CD4-positive, alpha-beta memory T cell (primary cell): ENCODE measurements around the gene SFMBT2. TPM values are rescaled to one million over a fixed set of nuclear protein-coding genes. Genes with fewer than 3 reads are reported as not detected.
A peak's percentile ranks its signal among the peaks of the same experiment; 100 is the strongest.

Experiments used
- CTCF ChIA-PET: fragments of 350-600 bp; sonication (Branson Sonifier 250); formaldehyde crosslinking; loops from one replicate; lab custom pipeline; 2021; ENCODE audit warnings: inconsistent platforms; ENCODE audit not compliant: partially characterized antibody; lab: Charles Lee
- POLR2A ChIA-PET: fragments of 350-600 bp; sonication (Branson Sonifier 250); formaldehyde crosslinking; loops from one replicate; lab custom pipeline; 2021; ENCODE audit not compliant: partially characterized antibody; lab: Charles Lee
- DNase-seq, 5 donors: peaks; one replicate each; pipeline versions ENCODE4 v3.0.0 to v3.0.0-alpha.2; 2020 to 2022; ENCODE audit warnings: mixed read lengths in 1 of 5
- H3K27ac ChIP-seq: one replicate; pipeline ENCODE4 v1.7.0; 2013; ENCODE audit warnings: low read depth, low read length
- H3K27me3 ChIP-seq: 2 replicates; pipeline ENCODE4 v1.7.0; 2013; ENCODE audit warnings: mild to moderate bottlenecking, low read length, moderate library complexity; ENCODE audit not compliant: insufficient read depth
- H3K36me3 ChIP-seq: 2 replicates; pipeline ENCODE4 v1.7.0; 2013; ENCODE audit warnings: mild to moderate bottlenecking, low read length, moderate library complexity; ENCODE audit not compliant: insufficient read depth
- H3K4me1 ChIP-seq: 2 replicates; pipeline ENCODE4 v1.7.0; 2013; ENCODE audit warnings: mild to moderate bottlenecking, low read length, moderate library complexity; ENCODE audit not compliant: insufficient read depth
- H3K4me3 ChIP-seq, 2 donors: one replicate each; pipeline ENCODE4 v1.7.0; 2013; ENCODE audit warnings: low read length in 2 of 2, mild to moderate bottlenecking in 1 of 2
- H3K9me3 ChIP-seq, 2 donors: one replicate each; pipeline ENCODE4 v1.7.0; 2013; ENCODE audit warnings: low read length in 2 of 2, control low read depth in 1 of 2; ENCODE audit not compliant: control insufficient read depth in 1 of 2
- H3K27ac Mint-ChIP-seq, 7 donors: one replicate each; pipeline ENCODE4 v1.8.0; 2020 to 2021; ENCODE audit warnings: mixed read lengths in 7 of 7, mild to moderate bottlenecking in 6 of 7, inconsistent platforms in 3 of 7, moderate library complexity in 3 of 7
- H3K27me3 Mint-ChIP-seq, 2 donors: one replicate each; pipeline ENCODE4 v1.8.0; 2020 to 2021; ENCODE audit warnings: mixed read lengths in 2 of 2
- H3K36me3 Mint-ChIP-seq, 2 donors: one replicate each; pipeline ENCODE4 v1.8.0; 2020 to 2021; ENCODE audit warnings: mixed read lengths in 2 of 2, inconsistent platforms in 1 of 2, mild to moderate bottlenecking in 1 of 2
- H3K4me1 Mint-ChIP-seq, 4 donors: one replicate each; pipeline ENCODE4 v1.8.0; 2020 to 2021; ENCODE audit warnings: mixed read lengths in 4 of 4, mild to moderate bottlenecking in 1 of 4
- H3K4me3 Mint-ChIP-seq, 8 donors: one replicate each; pipeline ENCODE4 v1.8.0; 2020 to 2021; ENCODE audit warnings: mixed read lengths in 8 of 8, mild to moderate bottlenecking in 7 of 8, moderate library complexity in 6 of 8, inconsistent platforms in 3 of 8
- H3K9me3 Mint-ChIP-seq, 8 donors: one replicate each; pipeline ENCODE4 v1.8.0; 2020 to 2021; ENCODE audit warnings: mixed read lengths in 8 of 8, mild to moderate bottlenecking in 5 of 8, inconsistent platforms in 3 of 8, moderate library complexity in 1 of 8
- intact Hi-C: fragments of 100-400 bp; cut with micrococcal nuclease; formaldehyde crosslinking; loops from one replicate; pipeline ENCODE4 v1.15.1; 2023
- polyA plus RNA-seq, 2 donors: library from polyadenylated mRNA; unstranded; fragments of 300-500 nt; fragmentation: Illumina TruSeq; gene quantifications; one replicate each; pipeline ENCODE4 v1.2.3, GENCODE V29; 2021
- total RNA-seq, 2 experiments: library from RNA; stranded (reverse); gene quantifications; one replicate each; pipeline ENCODE4 v1.2.3, GENCODE V29; 2021

SFMBT2 gene
- total and polyA plus RNA-seq, 4 experiments from 2014 or later, result 1.7 to 22.3 (median 11.7) TPM

DNA sequence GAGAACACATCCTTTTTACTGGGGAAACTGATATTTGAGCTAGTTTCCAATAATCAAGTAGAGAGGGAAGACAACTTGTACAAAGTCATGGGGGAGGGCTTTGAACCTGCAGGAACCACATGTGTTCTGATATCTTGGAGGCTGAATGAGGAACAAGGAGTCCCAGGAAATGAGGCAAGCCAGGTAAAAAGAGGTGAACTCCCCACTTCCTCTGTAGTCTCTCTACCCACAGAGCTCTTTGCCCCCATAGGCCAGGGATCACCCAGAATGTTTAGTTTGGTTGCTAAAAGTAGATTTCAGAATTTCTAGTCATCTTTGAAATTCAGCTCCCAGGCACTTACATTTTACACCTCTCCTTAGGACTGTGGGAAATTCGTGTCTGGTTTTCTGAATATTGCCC, 276.4 kb downstream of the SFMBT2 start:
- peaks cover 0 to 7% (median 2%) of the 10 kb centered on the region in 8 donors for H3K9me3 Mint-ChIP-seq
- ChIA-PET CTCF (interaction anchor here (1.1 to 1.2 kb wide), 2 partner anchors 214 to 216 kb away, joined by 3 read pairs; no protein-coding TSS in a partner anchor), POLR2A (no interaction called here)
- H3K36me3 ChIP-seq, result no peaks in the 10 kb centered on the region
- H3K4me3 Mint-ChIP-seq, result no peak overlapping the region
- no peaks in the 10 kb centered on the region for H3K36me3 Mint-ChIP-seq
- H3K27me3 ChIP-seq, result peaks cover 4% of the 10 kb centered on the region
- intact Hi-C loops, result no loop called here
- DNase-seq, result no peak
- no peak overlapping the region for H3K27ac ChIP-seq
- H3K27me3 Mint-ChIP-seq, result peaks cover 17 to 19% of the 10 kb centered on the region in 2 donors
- no peak overlapping the region for H3K4me3 ChIP-seq
- no peak overlapping the region for H3K27ac Mint-ChIP-seq
- H3K9me3 ChIP-seq, result no peaks in the 10 kb centered on the region
- H3K4me1 Mint-ChIP-seq, result peaks cover 4 to 8% (median 5%) of the 10 kb centered on the region in 4 donors
- no peaks in the 10 kb centered on the region for H3K4me1 ChIP-seq

DNA sequence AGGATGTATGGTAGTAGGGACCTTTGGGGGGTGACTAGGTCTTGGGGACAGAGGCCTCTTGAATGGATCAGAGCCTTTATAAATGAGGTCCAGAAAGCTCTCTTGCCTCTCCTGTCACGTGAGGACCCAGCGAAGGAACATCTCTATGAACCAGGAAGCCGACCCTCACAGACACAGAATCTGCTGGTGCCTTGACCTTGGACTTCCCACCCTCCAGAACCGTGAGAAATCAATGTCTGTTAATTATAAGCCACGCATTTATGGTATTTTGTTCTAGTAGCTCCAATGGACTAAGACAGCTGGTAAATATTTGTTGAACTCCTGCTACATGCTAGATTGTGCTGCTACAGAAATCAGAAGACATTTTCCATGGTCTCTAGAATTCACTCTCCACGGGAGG, 276.9 kb downstream of the SFMBT2 start:
- no peak overlapping the region for H3K4me3 ChIP-seq
- H3K27me3 ChIP-seq, result peaks cover 4% of the 10 kb centered on the region
- no peaks in the 10 kb centered on the region for H3K36me3 Mint-ChIP-seq
- no peaks in the 10 kb centered on the region for H3K36me3 ChIP-seq
- POLR2A ChIA-PET, result no interaction called here
- H3K27ac Mint-ChIP-seq, result no peak overlapping the region
- no peak overlapping the region for H3K4me3 Mint-ChIP-seq
- intact Hi-C loops, result no loop called here
- H3K9me3 Mint-ChIP-seq, result peaks cover 0 to 7% (median 2%) of the 10 kb centered on the region in 8 donors
- CTCF ChIA-PET, result interaction anchor here (1.1 to 1.2 kb wide), 2 partner anchors 213 to 216 kb away, joined by 3 read pairs; no protein-coding TSS in a partner anchor
- H3K27me3 Mint-ChIP-seq, result peaks cover 17 to 20% of the 10 kb centered on the region in 2 donors
- no peak for DNase-seq
- no peaks in the 10 kb centered on the region for H3K4me1 ChIP-seq
- H3K4me1 Mint-ChIP-seq, result peaks cover 4 to 8% (median 5%) of the 10 kb centered on the region in 4 donors
- no peak overlapping the region for H3K27ac ChIP-seq
- no peaks in the 10 kb centered on the region for H3K9me3 ChIP-seq

DNA sequence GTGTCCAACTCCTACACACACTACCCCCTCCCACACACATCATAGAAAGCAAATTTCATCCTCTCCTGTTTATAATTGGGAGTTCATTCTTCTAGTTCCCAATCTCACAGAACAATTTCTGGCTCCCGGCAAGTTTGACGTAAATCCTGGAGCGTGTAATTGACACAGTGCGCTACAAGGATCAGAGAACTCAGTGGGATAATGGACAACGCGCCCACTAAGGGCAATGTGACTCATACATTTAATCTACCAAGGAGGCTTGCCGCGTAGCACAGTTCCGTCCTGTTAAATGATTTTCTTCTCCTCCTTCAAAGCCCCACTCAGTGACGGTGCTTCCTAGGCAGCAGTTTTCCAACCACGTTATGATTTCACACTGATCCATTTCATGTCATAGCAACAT, 277.6 kb downstream of the SFMBT2 start:
- Histone ChIP-seq H3K27me3 (peaks cover 4% of the 10 kb centered on the region), H3K9me3 (no peaks in the 10 kb centered on the region), H3K27ac (no peak overlapping the region), H3K4me3 (no peak overlapping the region), H3K36me3 (no peaks in the 10 kb centered on the region), H3K4me1 (no peaks in the 10 kb centered on the region)
- Mint-ChIP-seq H3K36me3 (no peaks in the 10 kb centered on the region), H3K27me3 (peaks cover 17 to 20% of the 10 kb centered on the region in 2 donors), H3K9me3 (peaks cover 0 to 7% (median 2%) of the 10 kb centered on the region in 8 donors), H3K27ac (peak overlapping the region in 1 of 7 donors; percentile 23), H3K4me3 (no peak overlapping the region), H3K4me1 (peaks cover 4 to 8% (median 5%) of the 10 kb centered on the region in 4 donors)
- POLR2A ChIA-PET, result no interaction called here
- intact Hi-C loops, result no loop called here
- CTCF ChIA-PET, result interaction anchor here (2.5 kb wide), 1 partner anchor 11 kb away, joined by 12 read pairs; no protein-coding TSS in a partner anchor
- no peak for DNase-seq

DNA sequence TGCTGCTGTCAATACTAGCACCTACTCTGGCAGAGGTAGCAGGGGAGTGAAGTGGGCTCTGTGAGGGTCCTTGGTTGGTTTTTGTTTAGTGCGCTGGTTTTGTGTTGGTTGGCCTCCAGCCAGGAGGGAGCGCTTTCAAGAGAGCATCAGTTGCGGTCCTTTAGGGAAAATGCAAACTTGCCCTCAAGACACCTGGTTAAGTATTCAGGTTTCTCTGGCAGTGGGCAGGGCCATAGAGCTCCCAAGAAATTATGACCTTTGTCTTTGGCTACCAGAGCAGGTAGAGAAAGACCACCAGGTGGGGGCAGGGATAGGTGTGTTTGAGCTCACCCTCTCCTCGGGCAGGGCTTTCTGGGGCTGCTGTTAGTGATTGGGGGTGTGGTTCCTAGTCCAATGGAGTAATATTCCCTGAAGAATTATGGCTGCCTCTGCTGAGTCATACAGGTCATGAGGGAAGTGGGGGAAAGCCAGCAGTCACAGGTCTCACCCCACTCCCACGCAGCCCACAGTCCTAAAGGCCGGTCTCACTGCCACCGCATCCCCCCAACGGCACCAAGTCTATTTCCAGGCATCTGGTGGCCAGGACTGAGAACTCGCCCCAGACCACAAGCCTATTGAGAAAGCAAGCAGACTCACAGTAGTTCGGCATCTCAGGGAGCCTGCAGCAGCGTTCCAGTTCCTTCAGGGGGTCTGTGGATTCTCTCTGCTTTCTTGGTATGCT, 280.5 kb downstream of the SFMBT2 start:
- no peaks in the 10 kb centered on the region for H3K36me3 Mint-ChIP-seq
- intact Hi-C loops, result no loop called here

DNA sequence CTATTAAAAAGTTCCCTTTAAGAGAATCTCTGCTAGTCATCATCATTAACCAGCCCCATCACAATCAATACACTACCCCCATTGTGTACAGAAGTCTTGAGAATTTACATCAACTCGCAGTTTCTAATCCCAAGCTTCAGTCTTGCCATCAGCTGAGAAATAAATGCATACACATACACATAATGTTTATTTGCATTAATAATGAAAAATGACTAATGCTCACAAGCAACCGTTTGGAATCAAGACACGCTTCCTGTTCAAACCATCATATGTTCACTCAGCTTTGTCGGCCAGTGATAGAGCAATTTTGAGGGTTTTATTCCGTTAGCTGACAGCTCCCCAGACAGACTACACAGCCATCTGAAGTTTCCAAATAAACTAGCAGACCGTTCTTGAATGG, 287.1 kb downstream of the SFMBT2 start:
- Mint-ChIP-seq H3K36me3 (no peaks in the 10 kb centered on the region), H3K9me3 (no peaks in the 10 kb centered on the region), H3K4me1 (peaks cover 4 to 7% (median 5%) of the 10 kb centered on the region in 4 donors), H3K27me3 (peaks cover 0 to 5% of the 10 kb centered on the region in 2 donors), H3K27ac (no peak overlapping the region), H3K4me3 (no peak overlapping the region)
- ChIA-PET CTCF (interaction anchor here (1.0 kb wide), 1 partner anchor 203 kb away, joined by 3 read pairs; no protein-coding TSS in a partner anchor), POLR2A (interaction anchor here (1.0 kb wide), 1 partner anchor 288 kb away, joined by 3 read pairs; no protein-coding TSS in a partner anchor)
- no peak overlapping the region for H3K27ac ChIP-seq
- DNase-seq, result no peak
- no peaks in the 10 kb centered on the region for H3K36me3 ChIP-seq
- H3K27me3 ChIP-seq, result no peaks in the 10 kb centered on the region
- no peak overlapping the region for H3K4me3 ChIP-seq
- H3K9me3 ChIP-seq, result no peaks in the 10 kb centered on the region
- intact Hi-C loops, result no loop called here
- H3K4me1 ChIP-seq, result peaks cover 6% of the 10 kb centered on the region

More for the DNA sequence above, 280.5 kb downstream of the SFMBT2 start:
- Mint-ChIP-seq H3K4me3 (no peak overlapping the region), H3K9me3 (peaks cover 0 to 4% (median 0%) of the 10 kb centered on the region in 8 donors), H3K4me1 (peaks cover 4 to 8% (median 5%) of the 10 kb centered on the region in 4 donors), H3K27me3 (peaks cover 11 to 15% of the 10 kb centered on the region in 2 donors), H3K27ac (peak overlapping the region in 1 of 7 donors; percentile 19)
- Histone ChIP-seq H3K27ac (no peak overlapping the region), H3K4me3 (no peak overlapping the region), H3K27me3 (no peaks in the 10 kb centered on the region), H3K9me3 (no peaks in the 10 kb centered on the region), H3K36me3 (no peaks in the 10 kb centered on the region), H3K4me1 (no peaks in the 10 kb centered on the region)
- ChIA-PET CTCF (interaction anchor here (1.1 to 2.5 kb wide), 3 partner anchors 9 to 281 kb away, joined by 3 to 12 read pairs (median 3); partner anchors contain the start of gene SFMBT2), POLR2A (no interaction called here)
- no peak for DNase-seq

DNA sequence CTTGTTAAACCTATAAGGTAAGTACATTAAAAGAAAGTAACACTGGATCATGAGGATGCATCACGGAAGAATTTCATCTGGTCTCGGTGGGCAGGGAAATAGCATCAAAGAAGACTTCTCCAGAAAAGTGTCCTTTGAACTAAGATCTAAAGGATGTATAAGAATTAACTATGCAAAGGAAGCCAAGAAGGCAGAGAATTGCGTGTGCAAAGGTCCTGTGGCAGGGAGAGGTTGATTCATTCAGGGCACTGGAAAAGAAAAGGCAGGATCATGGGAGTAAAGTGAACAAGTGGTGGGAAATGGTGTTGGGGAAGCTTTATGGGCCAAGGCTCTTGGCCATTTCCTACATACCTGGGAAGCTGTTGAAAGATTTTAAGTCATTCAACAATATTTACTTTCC, 288.3 kb downstream of the SFMBT2 start:
- Mint-ChIP-seq H3K36me3 (no peaks in the 10 kb centered on the region), H3K4me1 (peaks cover 4 to 7% (median 5%) of the 10 kb centered on the region in 4 donors), H3K4me3 (no peak overlapping the region), H3K27ac (peak overlapping the region in 1 of 7 donors; percentile 44), H3K27me3 (peaks cover 0 to 5% of the 10 kb centered on the region in 2 donors), H3K9me3 (no peaks in the 10 kb centered on the region)
- Histone ChIP-seq H3K27ac (no peak overlapping the region), H3K9me3 (no peaks in the 10 kb centered on the region), H3K27me3 (no peaks in the 10 kb centered on the region), H3K4me1 (peaks cover 6% of the 10 kb centered on the region), H3K36me3 (no peaks in the 10 kb centered on the region), H3K4me3 (no peak overlapping the region)
- intact Hi-C loops, result no loop called here
- CTCF ChIA-PET, result interaction anchor here (1.8 to 3.5 kb wide), 5 partner anchors 9 to 294 kb away, joined by 4 to 23 read pairs (median 12); no protein-coding TSS in a partner anchor
- POLR2A ChIA-PET, result no interaction called here
- no peak for DNase-seq
